ENCODE results near the gene TMEM184A.

GRCh38 chr7:1599640-1600395, 43.8 kb upstream of the TMEM184A start:
- TF ChIP-seq TAF1 (IDR thresholded peaks at IDR 0.05; ENCODE audit: low read depth), result no peak
- TF ChIP-seq EGR1 (IDR thresholded peaks at IDR 0.05), result no peak
- no peak for TF ChIP-seq FOXM1 (IDR thresholded peaks at IDR 0.05; ENCODE audit: borderline replicate concordance, low read depth)
- TF ChIP-seq YY1 (IDR thresholded peaks at IDR 0.05; ENCODE audit: low read depth), result no peak
- TF ChIP-seq RAD21 (IDR thresholded peaks at IDR 0.05; ENCODE audit: low read depth), result no peak
- TF ChIP-seq MAX (IDR thresholded peaks at IDR 0.05), result no peak
- TF ChIP-seq ZBTB7A (IDR thresholded peaks at IDR 0.05; ENCODE audit: low read depth), result no peak
- no peak for TF ChIP-seq TEAD4 (IDR thresholded peaks at IDR 0.05)
- no peak for TF ChIP-seq CREB1 (IDR thresholded peaks at IDR 0.05; ENCODE audit: low read depth)
- TF ChIP-seq USF1 (IDR thresholded peaks at IDR 0.05), result no peak
- TF ChIP-seq NFIC (IDR thresholded peaks at IDR 0.05), result no peak
- no peak for TF ChIP-seq REST (IDR thresholded peaks at IDR 0.05; ENCODE audit: low read depth)

All from Ishikawa (cell line).